Breast epithelium (tissue), 3 donors: ENCODE data around the gene U2SURP.
"Not testable (repeated sequence)": the region's sequence is repeated elsewhere in the genome, so short reads cannot be mapped to it uniquely, and the experiment has no call there.

Experiments
- CTCF ChIP-seq, 3 donors: fragments of 450-650 bp; IDR thresholded peaks; one replicate each; pipeline ENCODE4 v1.5.1; 2016 to 2017; ENCODE audit warnings: antibody characterized with exemption in 3 of 3, mild to moderate bottlenecking in 3 of 3, moderate library complexity in 3 of 3
- POLR2A ChIP-seq: fragments of 450-650 bp; IDR thresholded peaks from one replicate; pipeline ENCODE4 v1.6.1; 2016; ENCODE audit warnings: antibody characterized with exemption, mild to moderate bottlenecking, moderate library complexity
- POLR2AphosphoS5 ChIP-seq, 3 donors: sonication (generic); formaldehyde crosslinking; IDR thresholded peaks; one replicate each; pipeline ENCODE4 v1.6.1; 2017; ENCODE audit warnings: antibody characterized with exemption in 3 of 3

GRCh38 chr3:143046075-143046474 is 44.7 kb downstream of the U2SURP start:
- not testable (repeated sequence) for TF ChIP-seq CTCF (IDR thresholded peaks at IDR 0.05); POLR2A; POLR2AphosphoS5 (IDR thresholded peaks at IDR 0.05)
